Measurements from ENCODE around the gene ADK.

GRCh38 chr10:74151879-74152722 lies 1.1 kb downstream of the ADK start:
- TF ChIP-seq CTCF (IDR thresholded peaks at IDR 0.05 in 8 of 11, conservative IDR thresholded peaks at IDR 0.05 in 3 of 11) (no peak), POLR2A (IDR thresholded peaks at IDR 0.05) (no peak), POLR2AphosphoS5 (IDR thresholded peaks at IDR 0.05) (no peak)
